Activated CD4-positive, alpha-beta T cell treated with anti-CD3 and anti-CD28 coated beads for 24 hours (primary cell): ENCODE data around the gene QARS1.

Source experiments
- DNase-seq, 2 donors: peaks; one replicate each; pipeline ENCODE4 v3.0.0-alpha.2; 2020; ENCODE audit warnings: low read depth in 2 of 2

Gene QARS1

DNA sequence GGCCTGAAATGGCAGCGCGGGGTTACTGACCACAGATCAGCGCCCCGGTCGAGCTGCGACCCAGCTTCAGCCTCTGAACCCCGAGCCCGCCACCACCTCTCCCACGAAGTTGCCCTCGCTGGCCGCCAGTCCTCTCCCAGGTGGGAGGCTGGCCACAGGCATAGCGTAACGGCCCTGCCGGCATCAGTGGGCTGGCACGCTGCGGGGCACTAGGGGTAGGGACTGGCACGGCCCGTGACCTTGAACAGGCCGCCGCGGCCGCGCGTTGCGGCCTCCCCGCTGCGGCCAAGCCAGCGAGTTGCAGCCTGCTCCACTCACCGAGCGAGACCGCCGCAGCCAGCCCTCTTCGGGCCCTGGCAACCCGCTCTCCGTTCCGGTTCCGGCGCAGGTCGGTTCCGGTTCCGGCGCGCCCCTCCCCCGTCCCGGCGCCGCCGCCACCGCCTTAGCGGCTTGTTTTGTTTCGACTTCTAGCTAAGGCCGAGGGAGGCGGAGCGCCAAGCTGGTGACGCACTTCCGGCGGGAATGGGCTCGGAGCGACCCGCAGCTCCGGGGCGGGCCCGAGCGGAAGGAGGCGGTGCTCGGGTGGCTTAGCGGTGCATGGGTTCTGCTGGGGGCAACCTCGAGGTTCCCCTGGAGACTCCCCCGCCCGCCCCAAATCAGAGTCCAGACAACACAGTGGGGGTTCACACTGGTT lies 16.0 kb upstream of the QARS1 start, which contains the start of gene USP19:
TSS of gene USP19 (minus strand) at position 386 of the 694 bp plus-strand sequence. CDS start 1,678 bp downstream, outside the sequence.
- DNase-seq, result peak; percentile 88 to 90

DNA sequence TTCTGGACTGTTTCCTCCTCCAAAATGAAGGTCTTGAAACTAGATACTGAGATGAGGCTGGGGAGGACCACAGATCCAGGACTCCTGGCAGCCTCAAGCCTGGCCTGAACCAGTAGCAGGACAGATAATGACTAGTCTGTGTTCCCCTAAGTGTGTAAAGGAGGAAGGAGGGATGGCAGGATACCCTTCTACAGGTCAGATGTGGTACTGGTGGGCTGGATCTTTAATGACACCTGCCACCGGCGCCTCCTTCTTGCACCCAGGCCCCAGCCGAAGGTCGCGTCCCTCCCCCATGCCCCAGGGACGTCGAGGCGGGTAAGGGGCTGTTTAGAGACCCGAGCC lies 15.5 kb upstream of the QARS1 start:
- no peak for DNase-seq

DNA sequence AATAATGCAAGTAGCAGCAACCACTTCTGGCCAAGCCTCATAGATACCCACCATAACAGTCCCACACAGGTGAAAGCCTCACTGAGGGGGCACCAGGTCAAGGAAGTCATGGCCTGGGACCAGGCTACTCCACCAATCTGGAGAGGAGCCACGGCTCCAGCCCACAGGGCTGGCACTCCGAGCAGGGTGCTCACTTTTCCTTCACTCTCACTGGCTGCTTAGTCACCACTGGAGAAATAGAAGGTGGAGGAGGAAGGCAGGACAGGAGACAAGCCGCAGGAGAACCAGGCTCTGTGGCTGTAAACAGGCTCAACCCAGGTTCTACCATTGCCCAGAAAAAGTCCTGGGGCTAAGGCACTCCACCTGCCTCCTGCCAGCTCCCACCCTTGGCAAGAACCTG lies 14.9 kb upstream of the QARS1 start:
- DNase-seq, result no peak

DNA sequence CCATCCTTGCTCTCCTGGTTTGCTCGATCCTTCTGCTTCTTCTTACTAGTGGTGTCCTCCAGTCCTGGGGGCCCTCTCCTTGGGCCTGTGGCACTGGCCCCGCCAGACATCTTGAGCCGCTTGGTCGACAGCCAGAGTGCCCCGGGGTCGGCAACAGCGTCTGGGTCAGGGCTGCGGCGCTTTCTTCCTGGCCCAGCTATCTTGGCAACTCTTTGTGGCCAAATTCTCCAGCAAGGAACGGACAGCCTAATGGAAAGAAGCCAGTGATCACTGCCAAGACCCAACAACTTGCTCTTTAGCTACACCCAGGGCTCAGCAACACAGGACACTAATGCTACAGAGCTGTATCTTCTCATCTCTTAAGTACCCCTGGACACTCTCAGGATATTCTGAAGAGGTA lies 14.5 kb upstream of the QARS1 start:
- no peak for DNase-seq

DNA sequence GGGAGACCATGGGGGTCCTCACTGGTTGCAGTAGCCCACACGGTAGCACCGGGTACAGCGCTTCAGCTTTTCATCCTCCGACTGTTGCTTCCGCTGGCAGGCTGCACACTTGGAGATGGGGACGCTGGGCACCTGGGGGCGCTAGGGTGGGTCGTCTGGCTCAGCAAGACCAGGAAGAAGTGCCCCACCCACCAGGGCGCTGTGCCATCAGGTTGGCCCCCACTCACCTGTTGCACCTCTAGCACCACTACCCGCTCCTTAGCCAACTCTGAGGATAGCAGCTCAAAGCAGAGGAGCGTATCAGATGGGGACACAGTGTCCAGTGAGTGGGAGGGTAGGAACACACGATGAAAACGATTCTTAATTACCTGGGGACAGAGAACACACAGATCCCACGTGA lies 7.7 kb upstream of the QARS1 start:
- no peak for DNase-seq

DNA sequence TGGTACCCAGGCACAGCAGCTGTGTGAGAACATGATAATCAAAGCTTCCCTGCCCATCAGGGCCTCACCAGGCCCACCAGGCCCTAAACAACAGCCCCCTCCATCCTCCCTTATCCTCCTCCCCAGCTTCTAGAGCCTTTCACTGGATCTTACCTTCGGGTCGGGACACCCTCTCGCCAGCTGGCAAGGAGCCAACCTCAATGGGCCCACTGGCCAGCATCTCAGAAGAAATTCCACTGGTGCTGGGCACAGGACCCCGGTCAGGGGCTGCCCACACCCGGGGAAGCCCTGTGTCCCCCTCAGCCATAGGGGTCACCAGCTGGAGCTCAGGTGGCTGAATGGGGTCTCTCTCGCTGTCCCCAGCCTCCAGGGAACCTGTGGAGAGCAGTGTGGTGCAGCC lies 6.8 kb upstream of the QARS1 start:
- DNase-seq, result no peak

DNA sequence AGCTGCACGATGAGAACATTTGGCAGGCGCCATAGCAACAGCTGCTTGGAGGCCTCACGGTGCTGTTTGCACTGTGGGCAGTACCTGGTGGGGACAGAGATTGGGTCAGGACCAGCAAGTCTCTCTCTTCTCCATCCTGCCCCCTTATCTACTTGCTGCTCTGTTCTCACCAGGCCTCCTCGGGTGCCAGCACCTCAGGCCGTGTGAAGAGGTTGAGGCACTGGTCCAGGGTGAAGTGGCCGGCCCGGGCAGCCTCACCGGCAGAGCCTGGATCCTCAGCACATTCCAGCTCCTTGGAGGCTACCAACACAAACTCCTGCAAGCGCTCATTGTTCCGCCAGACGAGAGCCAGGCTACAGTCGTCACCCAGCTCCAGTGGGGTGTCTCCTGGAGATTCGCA lies 6.2 kb upstream of the QARS1 start:
- DNase-seq, result no peak

DNA sequence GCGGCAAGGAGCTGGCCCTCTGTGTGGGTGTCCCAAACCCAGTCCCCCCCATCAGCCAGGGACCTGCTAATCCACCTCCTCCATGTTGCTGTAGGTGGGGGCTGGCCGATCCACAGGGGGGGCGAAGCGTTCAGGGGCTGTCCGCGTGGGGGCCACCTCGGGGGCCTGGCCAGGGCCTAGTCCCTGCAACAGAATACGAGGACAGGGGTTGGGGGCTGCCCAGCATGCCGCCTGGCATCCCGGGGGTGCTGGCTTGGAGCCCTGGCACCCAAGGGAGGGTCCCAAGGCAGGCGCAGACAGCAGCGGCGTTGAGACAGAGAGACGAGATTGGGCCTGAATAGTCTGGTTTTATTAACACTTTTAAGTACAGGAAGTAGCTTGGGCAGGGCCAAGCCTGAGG lies 3.8 kb upstream of the QARS1 start:
- no peak for DNase-seq

DNA sequence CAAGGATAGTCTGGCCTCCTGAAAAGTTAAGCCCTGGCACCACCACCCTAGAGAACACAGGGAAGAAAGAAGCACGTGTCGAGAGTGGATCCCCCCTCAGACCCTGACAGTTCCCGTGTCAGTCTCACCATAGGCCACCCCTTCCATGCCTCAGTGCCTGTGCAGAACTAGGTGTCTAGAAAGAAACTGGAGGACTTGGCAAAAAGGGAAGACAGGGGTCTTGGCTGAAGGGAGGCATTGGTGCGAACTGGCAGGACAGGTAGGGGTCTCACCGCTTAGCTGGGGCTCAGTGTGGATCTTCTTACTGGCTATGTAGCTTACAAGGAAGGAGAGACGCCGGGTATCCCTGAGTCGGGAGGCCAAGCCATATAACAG lies 518 bp downstream of the QARS1 start:
- no peak for DNase-seq

DNA sequence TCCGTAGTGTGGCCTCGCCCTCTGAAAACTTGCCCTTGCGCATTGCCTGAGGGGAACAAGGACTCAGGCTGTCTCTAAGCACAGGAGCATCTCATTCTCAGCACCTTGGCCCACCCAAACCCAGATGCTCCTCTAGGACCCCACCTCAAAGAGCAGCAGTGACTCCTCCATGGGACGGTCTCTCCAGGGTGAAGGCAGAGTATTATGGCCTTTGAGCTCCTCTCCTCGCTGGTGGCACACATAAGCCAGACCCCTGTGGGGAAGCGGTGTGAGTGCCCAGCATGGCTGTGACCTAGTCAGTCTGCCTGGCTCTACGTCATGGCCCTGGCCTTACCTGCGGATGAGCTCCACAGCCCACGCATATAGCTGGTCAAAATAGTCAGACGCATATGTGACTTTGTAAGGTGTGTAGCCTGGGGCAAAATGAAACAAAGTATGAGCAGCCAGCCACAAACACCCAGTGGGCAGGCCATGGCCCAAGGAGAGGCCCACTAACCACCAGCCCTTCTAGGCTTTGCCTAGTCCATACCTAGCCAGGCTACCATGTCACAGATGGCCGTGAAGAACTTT lies 4.4 kb downstream of the QARS1 start:
- DNase-seq, result no peak

DNA sequence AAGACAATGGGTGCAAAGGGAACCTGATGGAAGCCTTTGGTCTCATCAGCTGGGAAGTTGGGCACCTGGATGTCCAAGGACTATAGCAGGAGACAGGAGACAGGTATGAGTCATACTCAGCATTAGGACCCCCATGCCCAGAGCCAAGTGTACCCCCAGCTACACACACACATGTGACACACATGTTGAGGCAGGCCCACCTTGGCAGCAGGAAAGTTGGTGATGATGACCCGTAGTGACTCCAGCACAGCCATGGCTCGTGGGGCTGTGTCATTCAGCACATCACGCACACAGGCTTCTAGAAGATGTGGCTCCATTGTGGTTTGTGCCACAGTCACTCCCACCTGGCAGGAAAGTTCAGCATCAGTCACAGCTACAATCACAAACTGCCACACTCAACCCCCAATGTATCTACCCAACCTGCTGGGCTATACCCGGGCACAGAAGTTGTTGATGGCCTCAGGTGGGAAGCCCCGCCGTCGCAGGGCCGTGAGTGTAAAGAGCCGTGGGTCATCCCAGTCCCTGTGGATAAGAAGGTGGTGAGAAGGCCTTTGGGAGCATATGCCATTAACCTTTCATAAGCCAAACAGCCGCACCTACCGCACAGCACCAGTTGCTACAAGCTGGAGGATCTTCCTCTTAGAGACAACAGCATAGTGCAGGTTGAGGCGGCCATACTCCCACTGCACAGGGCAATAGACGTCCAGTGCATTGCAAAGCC lies 5.5 kb downstream of the QARS1 start:
- no peak for DNase-seq

DNA sequence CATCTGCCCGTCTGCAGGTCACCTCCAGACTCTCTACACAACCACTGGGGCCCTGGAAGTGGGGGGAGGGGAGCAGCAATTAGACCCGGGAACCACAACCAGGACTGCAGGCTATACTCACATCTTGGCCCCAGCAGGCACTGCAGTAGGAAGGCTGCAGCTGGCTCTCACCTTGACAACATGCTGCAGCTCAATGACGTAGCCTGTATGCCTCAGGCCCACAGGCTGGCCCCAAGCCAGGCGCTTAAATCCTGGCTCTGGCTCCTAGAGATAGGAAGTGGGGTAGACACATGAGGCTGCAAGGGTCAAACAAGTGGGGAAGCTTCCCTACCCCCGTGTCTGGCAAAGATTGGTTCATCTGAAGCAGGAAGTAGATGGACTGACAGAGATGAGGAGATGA lies 6.1 kb downstream of the QARS1 start:
- DNase-seq, result no peak

DNA sequence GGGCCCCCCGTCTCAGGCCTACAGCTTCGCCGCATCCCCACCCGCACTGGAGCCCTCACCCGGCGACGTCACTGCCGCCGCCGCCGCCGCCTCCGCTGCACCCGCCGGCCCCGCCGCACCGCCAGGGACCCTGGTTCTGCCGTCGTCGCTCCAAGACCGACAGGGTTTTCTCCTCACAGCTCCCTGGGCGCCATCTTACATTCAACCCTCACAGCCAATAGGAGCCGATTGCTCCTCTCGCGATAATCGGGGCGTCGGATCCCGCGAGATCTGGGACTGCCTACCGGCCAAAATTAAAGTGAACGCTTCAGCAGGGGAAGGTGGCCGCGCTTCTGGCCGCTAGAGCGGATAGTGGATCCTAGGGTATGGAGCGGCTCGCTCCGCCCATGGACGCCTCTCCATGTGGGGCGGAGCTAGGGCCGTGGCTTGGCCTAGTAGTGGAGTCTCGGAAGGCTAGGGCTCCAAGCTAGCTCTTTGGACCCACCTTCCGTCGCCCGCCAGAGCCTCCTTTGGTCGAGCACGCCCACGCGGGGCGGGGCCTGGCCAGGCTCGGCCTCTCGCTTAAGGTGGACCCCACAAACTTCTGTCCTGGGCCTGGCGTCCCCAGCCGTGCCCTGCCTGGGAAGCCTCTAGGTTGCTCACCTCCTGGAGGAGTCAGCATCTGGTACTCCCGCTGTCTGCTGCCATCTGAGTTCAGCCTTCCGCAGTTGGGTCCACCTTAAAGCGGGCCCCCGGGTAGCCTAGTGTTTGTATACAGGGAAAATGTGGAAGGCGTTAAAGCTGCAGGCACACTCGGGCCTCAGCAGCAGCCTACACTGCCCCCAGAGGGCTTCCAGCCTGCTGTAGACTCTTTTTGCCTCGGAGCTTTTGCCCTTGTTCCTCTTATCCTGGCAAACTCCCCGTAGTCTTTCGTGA lies 10.4 kb downstream of the QARS1 start, which contains the start of gene QRICH1:
TSS of gene QRICH1 (minus strand) at position 219 of the 915 bp plus-strand sequence. CDS start 17,054 bp downstream, outside the sequence.
- DNase-seq, result peak; percentile 91 to 96

DNA sequence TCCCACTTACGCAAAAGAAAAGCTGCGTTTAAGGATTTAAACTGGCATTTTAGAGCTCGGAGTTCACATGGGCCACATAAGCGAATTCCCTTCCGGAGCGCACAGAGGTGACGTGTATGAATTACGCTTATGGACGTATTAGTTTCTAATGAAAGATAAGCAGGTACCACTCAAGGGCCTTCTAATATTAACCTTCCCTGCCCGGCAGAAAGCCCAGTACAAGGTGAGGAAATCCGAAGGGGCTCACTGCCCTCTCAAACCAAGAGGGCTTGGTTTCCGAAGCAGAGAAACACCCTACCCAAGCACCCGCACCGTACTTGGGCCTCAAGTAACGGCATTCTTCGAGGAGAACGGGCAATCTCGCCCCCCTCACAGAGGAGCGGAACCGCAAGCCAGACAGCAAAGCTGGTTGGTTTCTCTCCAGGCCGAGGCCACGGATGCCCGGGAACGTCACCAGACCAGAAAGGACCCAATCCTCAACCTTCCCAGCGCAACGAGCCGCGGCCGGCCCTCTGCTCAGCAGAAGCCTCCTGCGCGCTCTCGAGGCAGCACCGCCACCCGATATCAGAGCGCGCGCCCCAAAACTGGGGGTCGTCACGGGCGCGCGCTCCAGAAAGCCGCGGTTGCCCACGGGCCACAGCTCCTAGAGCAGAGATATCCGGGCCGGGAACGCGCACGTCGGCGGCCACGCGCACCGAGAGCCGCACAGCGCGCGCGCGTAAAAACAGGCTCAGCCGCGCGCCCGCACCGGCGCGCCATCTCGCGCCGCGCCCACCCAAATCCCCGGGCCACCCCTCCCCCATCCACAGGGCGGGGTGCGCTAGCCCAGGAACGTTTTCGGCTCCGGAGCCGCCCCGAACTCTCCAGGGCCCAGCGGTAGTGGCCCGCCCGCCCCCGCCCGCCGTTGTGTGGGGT lies 11.4 kb downstream of the QARS1 start:
- peak; percentile 69 to 74 for DNase-seq

DNA sequence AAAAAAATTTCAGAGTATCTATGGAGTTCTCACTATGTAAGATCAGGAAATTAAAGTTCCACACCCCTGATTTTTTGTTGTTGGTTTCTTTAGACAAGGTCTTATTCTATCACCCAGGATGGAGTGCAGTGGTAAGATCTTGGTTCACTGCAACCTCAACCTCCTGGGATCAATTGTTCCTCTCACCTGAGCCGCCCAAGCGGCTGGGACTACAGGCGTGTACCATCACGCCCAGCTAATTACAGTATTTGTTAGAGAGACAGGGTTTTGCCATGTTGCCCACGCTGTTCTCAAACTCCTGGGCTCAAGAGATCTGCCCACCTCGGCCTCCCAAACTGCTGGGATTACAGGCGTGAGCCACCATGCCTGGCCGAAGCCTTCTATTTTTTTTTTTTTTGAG lies 23.1 kb downstream of the QARS1 start:
- DNase-seq, result no peak

DNA sequence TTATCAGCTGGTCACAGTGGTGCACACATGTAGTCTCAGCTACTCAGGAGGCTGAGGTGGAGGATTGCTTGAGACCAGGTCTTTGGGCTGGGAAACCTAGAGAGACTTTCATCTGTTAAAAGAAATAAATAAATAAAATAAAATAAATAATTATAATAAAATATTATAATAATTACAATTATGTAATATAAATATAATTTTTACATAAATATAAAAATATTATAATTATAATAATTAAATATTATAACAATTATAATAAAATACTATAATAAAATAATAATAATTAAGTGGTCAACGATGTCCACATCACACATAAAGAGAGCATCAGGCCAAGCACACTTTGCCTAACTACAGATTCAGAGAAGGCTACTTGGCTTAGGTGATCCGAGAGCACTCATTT lies 25.3 kb downstream of the QARS1 start:
- DNase-seq, result no peak

DNA sequence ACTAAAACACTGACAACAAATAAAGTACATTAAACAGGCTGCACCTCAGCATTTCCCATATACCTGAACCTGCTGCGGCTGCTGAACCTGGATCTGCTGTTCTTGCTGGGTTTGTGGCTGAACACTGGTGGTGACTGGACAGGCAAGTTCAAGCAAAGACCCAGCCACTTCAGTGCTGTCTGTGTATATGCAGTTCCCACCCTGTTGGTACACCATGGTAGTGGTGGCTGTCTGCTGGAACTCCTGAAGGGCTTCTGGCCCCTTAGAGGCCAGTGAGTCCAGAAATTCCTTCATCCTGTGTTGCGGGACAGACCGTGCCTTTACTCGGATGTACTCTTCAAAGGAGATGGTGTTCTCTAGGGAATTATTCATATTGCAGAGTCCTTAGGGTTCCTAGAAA lies 27.9 kb downstream of the QARS1 start:
- DNase-seq, result no peak

DNA sequence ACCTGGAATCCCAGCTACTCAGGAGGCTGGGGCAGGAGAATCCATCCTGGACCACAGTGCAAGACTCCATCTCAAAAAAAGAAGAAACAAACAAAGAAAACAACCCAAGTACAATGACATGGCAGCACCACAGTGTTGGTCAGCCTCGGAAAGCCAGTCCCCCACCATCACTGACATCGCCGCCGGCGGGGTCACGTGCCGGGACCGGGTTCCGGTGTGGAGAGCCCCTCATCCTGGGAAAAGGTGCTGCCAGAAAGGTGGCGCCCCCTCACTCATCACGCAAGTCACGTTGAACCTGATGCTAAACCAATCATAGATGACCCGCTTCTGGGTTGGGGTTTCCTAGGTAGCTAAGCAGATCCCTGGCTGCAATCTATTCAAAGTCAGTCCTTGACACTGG lies 28.4 kb downstream of the QARS1 start:
- no peak for DNase-seq

DNA sequence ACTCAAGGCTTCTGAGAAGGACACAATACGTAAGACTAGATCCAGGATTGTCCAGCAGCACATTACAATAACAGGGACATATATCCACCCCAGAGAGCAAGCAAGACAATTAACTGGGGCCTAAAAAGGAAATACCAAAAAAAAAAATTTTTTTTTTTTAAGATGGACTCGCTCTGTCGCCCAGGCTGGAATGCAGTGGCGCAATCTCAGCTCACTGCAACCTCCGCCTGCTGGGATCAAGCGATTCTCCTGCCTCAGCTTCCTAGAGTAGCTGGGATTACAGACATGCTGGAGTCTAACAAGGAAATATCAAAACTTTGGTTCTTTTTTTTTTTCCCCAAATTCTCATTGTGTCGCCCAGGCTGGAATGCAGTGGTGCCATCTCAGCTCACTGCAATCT lies 46.5 kb downstream of the QARS1 start:
- no peak for DNase-seq

DNA sequence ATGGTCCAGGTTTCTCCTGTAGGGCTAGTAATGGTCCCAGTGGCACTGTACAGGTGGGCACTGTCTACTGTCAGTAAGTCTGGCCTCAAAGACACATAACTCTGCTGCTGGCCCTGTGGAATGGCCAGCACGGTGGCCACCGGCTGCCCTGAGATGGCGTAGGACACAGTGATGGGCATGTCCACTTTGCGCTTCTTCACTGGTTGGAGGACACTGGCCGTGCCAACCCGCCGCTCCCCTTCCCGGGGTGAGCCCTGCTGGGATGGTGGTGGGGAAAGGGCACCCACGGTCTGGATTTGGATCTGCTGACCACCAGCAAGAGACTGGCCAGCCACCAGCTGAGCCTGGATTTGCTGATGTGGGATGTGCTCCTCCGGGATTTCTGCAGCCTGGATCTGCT lies 47.3 kb downstream of the QARS1 start:
- no peak for DNase-seq

DNA sequence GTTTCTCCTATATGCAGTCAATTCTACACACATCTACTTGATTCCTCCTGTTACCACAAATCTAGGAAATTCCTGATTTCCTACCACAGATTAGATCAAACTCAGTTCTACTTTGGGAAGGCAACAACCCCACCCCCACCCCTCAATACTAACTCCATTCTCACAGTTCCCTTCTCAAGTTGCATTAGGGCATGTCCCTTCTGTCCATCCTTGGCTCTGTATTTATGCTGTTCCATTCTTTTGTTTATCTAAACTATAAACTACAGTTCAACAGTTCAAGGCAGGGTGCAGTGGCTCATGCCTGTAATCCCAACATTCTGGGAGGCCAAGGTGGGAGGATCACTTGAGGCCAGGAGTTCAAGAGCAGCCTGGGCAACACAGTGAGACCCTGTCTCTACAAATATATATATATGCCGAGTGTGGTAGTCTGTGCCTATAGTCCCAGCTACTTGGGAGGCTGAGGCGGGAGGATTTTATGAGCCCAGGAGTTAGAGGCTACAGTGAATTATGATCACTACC lies 50.2 kb downstream of the QARS1 start:
- DNase-seq, result no peak
